Heart left ventricle (tissue), 16 donors: ENCODE measurements around the gene ZNF219. TPM values are rescaled to one million over a fixed set of nuclear protein-coding genes. Genes with fewer than 3 reads are reported as not detected.

Experiments
- ATAC-seq, 4 donors: fragments of 200-7000 bp; cut with Tn5 transposase; one replicate each; pipeline ENCODE4 v1.9.1; 2020 to 2022; ENCODE audit warnings: moderate library complexity in 4 of 4, mild to moderate bottlenecking in 3 of 4, moderate number of reproducible peaks in 1 of 4
- DNase-seq, 5 donors: peaks; one replicate each; pipeline ENCODE4 v3.0.0-alpha.2; 2020
- H3K27ac ChIP-seq, 12 donors: fragments of 200-600 bp; sonication (generic) in 4 of 12; one replicate each; pipeline versions ENCODE4 v1.5.0 to v1.8.0; 2016 to 2022; ENCODE audit warnings: mild to moderate bottlenecking in 2 of 12
- H3K27me3 ChIP-seq, 9 donors: fragments of 200-600 bp; sonication (generic) in 2 of 9; one replicate each; pipeline versions ENCODE4 v1.5.1 to v1.8.0; 2016 to 2022; ENCODE audit warnings: mild to moderate bottlenecking in 3 of 9
- H3K36me3 ChIP-seq, 9 donors: fragments of 200-600 bp; sonication (generic) in 2 of 9; one replicate each; pipeline versions ENCODE4 v1.5.0 to v1.8.0; 2018 to 2022; ENCODE audit warnings: mild to moderate bottlenecking in 2 of 9
- H3K4me1 ChIP-seq, 12 donors: fragments of 200-600 bp; sonication (generic) in 4 of 12; one replicate each; pipeline versions ENCODE4 v1.5.0 to v1.8.0; 2016 to 2022; ENCODE audit warnings: mild to moderate bottlenecking in 3 of 12
- H3K4me3 ChIP-seq, 12 donors: fragments of 200-600 bp; sonication (generic) in 4 of 12; one replicate each; pipeline versions ENCODE4 v1.5.0 to v1.8.0; 2017 to 2022; ENCODE audit warnings: mild to moderate bottlenecking in 9 of 12, moderate library complexity in 4 of 12
- H3K9me3 ChIP-seq, 12 donors: fragments of 200-600 bp; sonication (generic) in 4 of 12; one replicate each; pipeline versions ENCODE4 v1.5.0 to v1.8.0; 2016 to 2022; ENCODE audit warnings: mild to moderate bottlenecking in 1 of 12
- CTCF ChIP-seq, 12 donors: fragments of 200-600 bp; sonication (generic) in 4 of 12; IDR thresholded peaks; one replicate each; pipeline versions ENCODE4 v1.5.0 to v1.8.0; 2018 to 2022; ENCODE audit warnings: antibody characterized with exemption in 12 of 12, mild to moderate bottlenecking in 5 of 12
- POLR2A ChIP-seq, 2 donors: fragments of 450-650 bp; IDR thresholded peaks; one replicate each; pipeline ENCODE4 v1.6.1; 2017; ENCODE audit warnings: antibody characterized with exemption in 2 of 2, mild to moderate bottlenecking in 2 of 2, moderate library complexity in 2 of 2
- WGBS, 4 donors: extraction: QIAGEN DNeasy Blood & Tissue Kit in 2 of 4; methylation state at CpG; one replicate each; pipeline versions ENCODE4 v1.1.5 to v1.1.7; 2013 to 2018; 5-methylcytosine and 5-hydroxymethylcytosine counted together
- intact Hi-C, 10 donors: fragments of 100-400 bp; cut with DNase I; formaldehyde crosslinking; loops; one replicate each; pipeline versions ENCODE4 v1.11.1 to v1.14.2; 2022
- polyA plus RNA-seq, 2 donors: library from polyadenylated mRNA; stranded (reverse); fragments of 200-250 nt; gene quantifications; one replicate each; pipeline ENCODE4 v1.2.3, GENCODE V29; 2013
- total RNA-seq, 9 donors: library from RNA; depleted of rRNA in 2 of 9; stranded (reverse); fragments of >200 nt in 2 of 9; fragmentation: NEBNext Ultra II Directional in 3 of 9; extraction: Animal tissue kit (Norgen Biotek cat#: 25700) in 3 of 9; gene quantifications; one replicate each; pipeline versions ENCODE4 v1.1.0 to v1.2.4, GENCODE V29; 2016 to 2023
- donor health status: ischemic (EF 13 %, LVEDD 7.1; RV severe dilation, severe dysfunction).
- donor health status: healthy with polysubstance abuse.
- donor health status: DM: no; HTN: yes; CAD: no.
- donor health status: DM: no; HTN: no; CAD: no.
- donor health status: ischemic (EF 25% LVEDD 6.9; RV normal size, moderate dysfunction).
- donor health status: ischemic (EF 25% LVEDD 5.7; RV mildly dilated, moderate dysfunction).
- donor health status: healthy.
- donor health status: DM: yes; HTN: yes; CAD: no.
- donor health status: ischemic (EF 35%, LVEDD 5.7; RV mildly dilated, moderate dysfunction).
- donor health status: nonischemic (EF 11% LVEDD 7.7; RV severe dilation, severe dysfunction).
- donor health status: DM: yes; HTN: yes; CAD: no.
- donor health status: PGD.
- donor health status: ischemic (EF 29% LVEDD 5.4; RV normal size, mild dysfunction).
- donor health status: nonischemic (EF 23%, LVEDD 6.1; RV moderate dilation, normal function).

The ZNF219 gene
- total and polyA plus RNA-seq, 11 donors, result 33.9 to 97.9 (median 43.0) TPM

GRCh38 chr14:21049271-21049673, 49.2 kb downstream of the ZNF219 start:
- DNase-seq (no peak), ATAC-seq (no peak)
- WGBS, 4 donors, result 83 to 92% (median 87%) methylated on average over 3 of the region's 3 CpGs
- Histone ChIP-seq H3K4me1 (peaks cover 0 to 22% (median 3%) of the 10 kb centered on the region in 12 donors), H3K36me3 (no peaks in the 10 kb centered on the region), H3K27me3 (no peaks in the 10 kb centered on the region), H3K4me3 (no peak overlapping the region), H3K9me3 (no peaks in the 10 kb centered on the region), H3K27ac (no peak overlapping the region)
- TF ChIP-seq CTCF (IDR thresholded peaks at IDR 0.05) (no peak), POLR2A (IDR thresholded peaks at IDR 0.05) (no peak)
- intact Hi-C loops, result loop anchor here in 5 of 10 donors (5.0 to 10.0 kb wide), 3 partner anchors 182 to 354 kb away; no protein-coding TSS in a partner anchor

- intact Hi-C loops, result loop anchor here in 5 of 10 donors (5.0 to 10.0 kb wide), 3 partner anchors 181 to 354 kb away; no protein-coding TSS in a partner anchor
- H3K4me1 ChIP-seq, result peaks cover 4 to 28% (median 9%) of the 10 kb centered on the region in 12 donors
Measured at GRCh38 chr14:21048638-21049037, 49.8 kb downstream of the ZNF219 start.

GRCh38 chr14:21047378-21047781, 51.1 kb downstream of the ZNF219 start:
- ATAC-seq (no peak), DNase-seq (no peak)
- Histone ChIP-seq H3K9me3 (no peaks in the 10 kb centered on the region), H3K4me3 (no peak overlapping the region), H3K36me3 (no peaks in the 10 kb centered on the region), H3K27ac (no peak overlapping the region), H3K4me1 (peaks cover 4 to 40% (median 21%) of the 10 kb centered on the region in 12 donors), H3K27me3 (no peaks in the 10 kb centered on the region)
- TF ChIP-seq CTCF (IDR thresholded peaks at IDR 0.05), result no peak
- no peak for TF ChIP-seq POLR2A (IDR thresholded peaks at IDR 0.05)
- 43 to 84% (median 64%) methylated on average over 2 of the region's 2 CpGs for WGBS, 4 donors
- intact Hi-C loops, result loop anchor here in 5 of 10 donors (5.0 to 10.0 kb wide), 3 partner anchors 180 to 353 kb away; no protein-coding TSS in a partner anchor

More at GRCh38 chr14:21048638-21049037, 49.8 kb downstream of the ZNF219 start:
- Histone ChIP-seq H3K27ac (peak overlapping the region in 1 of 12 donors; percentile 8), H3K9me3 (no peaks in the 10 kb centered on the region), H3K36me3 (no peaks in the 10 kb centered on the region), H3K27me3 (no peaks in the 10 kb centered on the region), H3K4me3 (no peak overlapping the region)
- ATAC-seq (peak in 3 of 4 donors; percentile 20 to 42 (median 32)), DNase-seq (no peak)
- WGBS, 4 donors, result 27 to 52% (median 39%) methylated on average over 2 of the region's 2 CpGs
- TF ChIP-seq POLR2A (IDR thresholded peaks at IDR 0.05), result no peak
- no peak for TF ChIP-seq CTCF (IDR thresholded peaks at IDR 0.05)

- Histone ChIP-seq H3K4me3 (no peak overlapping the region), H3K4me1 (peaks cover 5 to 52% (median 30%) of the 10 kb centered on the region in 12 donors), H3K27ac (peak overlapping the region in 9 of 12 donors; percentile 7 to 62 (median 38)), H3K9me3 (no peaks in the 10 kb centered on the region), H3K27me3 (no peaks in the 10 kb centered on the region), H3K36me3 (no peaks in the 10 kb centered on the region)
- 28 to 42% (median 31%) methylated on average over 6 of the region's 6 CpGs for WGBS, 4 donors
- TF ChIP-seq POLR2A (IDR thresholded peaks at IDR 0.05), result no peak
- ATAC-seq (peak in 3 of 4 donors; percentile 25 to 49 (median 38)), DNase-seq (peak in 2 of 5 donors; percentile 47 to 54)
- intact Hi-C loops, result loop anchor here in 5 of 10 donors (5.0 to 10.0 kb wide), 5 partner anchors 37 to 362 kb away; partner anchors contain the start of gene RNASE4 (in 1 of the 5)
Measured at GRCh38 chr14:21043974-21044618, 54.4 kb downstream of the ZNF219 start.
